IPS-20b (cell line): ENCODE results near the gene RAD23B.

Experiments used
- H3K27ac ChIP-seq: one replicate; pipeline ENCODE4 v1.5.1; 2013; ENCODE audit warnings: low read length
- H3K27me3 ChIP-seq: 2 replicates; pipeline ENCODE4 v1.6.1; 2013; ENCODE audit warnings: mild to moderate bottlenecking, low read length, inconsistent platforms; ENCODE audit not compliant: insufficient read depth
- H3K36me3 ChIP-seq: 2 replicates; pipeline ENCODE4 v1.6.1; 2013; ENCODE audit warnings: low read depth, mild to moderate bottlenecking, inconsistent platforms, low read length, moderate library complexity; ENCODE audit not compliant: insufficient read depth
- H3K4me1 ChIP-seq: 2 replicates; pipeline ENCODE4 v1.6.1; 2013; ENCODE audit warnings: mild to moderate bottlenecking, control low read depth, inconsistent platforms, low read length, moderate library complexity; ENCODE audit not compliant: insufficient read depth
- H3K4me3 ChIP-seq: 2 replicates; pipeline ENCODE4 v1.5.1; 2013; ENCODE audit warnings: mild to moderate bottlenecking, low read length, inconsistent platforms
- H3K9ac ChIP-seq: 2 replicates; pipeline ENCODE4 v1.6.1; 2013; ENCODE audit warnings: low read depth, mild to moderate bottlenecking, inconsistent platforms, low read length, moderate library complexity
- H3K9me3 ChIP-seq: 2 replicates; pipeline ENCODE4 v1.6.1; 2013; ENCODE audit warnings: mild to moderate bottlenecking, low read depth, low read length, inconsistent platforms; ENCODE audit not compliant: insufficient read depth

The RAD23B gene

GRCh38 chr9:107325842-107326241 lies 42.8 kb downstream of the RAD23B start:
- H3K36me3 ChIP-seq, result peaks cover 93% of the 10 kb centered on the region

GRCh38 chr9:107328510-107328909 lies 45.4 kb downstream of the RAD23B start:
- H3K4me3 ChIP-seq, result no peak overlapping the region
- no peak overlapping the region for H3K27ac ChIP-seq
- no peak overlapping the region for H3K9ac ChIP-seq
- no peaks in the 10 kb centered on the region for H3K4me1 ChIP-seq
- H3K9me3 ChIP-seq, result no peaks in the 10 kb centered on the region
- no peaks in the 10 kb centered on the region for H3K27me3 ChIP-seq
- H3K36me3 ChIP-seq, result peaks cover 95% of the 10 kb centered on the region

More at GRCh38 chr9:107325842-107326241, 42.8 kb downstream of the RAD23B start:
- H3K4me1 ChIP-seq, result no peaks in the 10 kb centered on the region
- H3K27ac ChIP-seq, result no peak overlapping the region
- no peak overlapping the region for H3K4me3 ChIP-seq
- H3K27me3 ChIP-seq, result no peaks in the 10 kb centered on the region
- no peak overlapping the region for H3K9ac ChIP-seq
- H3K9me3 ChIP-seq, result no peaks in the 10 kb centered on the region

GRCh38 chr9:107330420-107330819 lies 47.3 kb downstream of the RAD23B start:
- H3K9me3 ChIP-seq, result no peaks in the 10 kb centered on the region
- no peak overlapping the region for H3K4me3 ChIP-seq
- no peaks in the 10 kb centered on the region for H3K4me1 ChIP-seq
- H3K27me3 ChIP-seq, result no peaks in the 10 kb centered on the region
- H3K36me3 ChIP-seq, result peaks cover 94% of the 10 kb centered on the region
- H3K27ac ChIP-seq, result no peak overlapping the region
- no peak overlapping the region for H3K9ac ChIP-seq

GRCh38 chr9:107332883-107333282 lies 49.8 kb downstream of the RAD23B start:
- Histone ChIP-seq H3K4me1 (no peaks in the 10 kb centered on the region), H3K4me3 (no peak overlapping the region), H3K27ac (no peak overlapping the region), H3K36me3 (peaks cover 82% of the 10 kb centered on the region), H3K27me3 (no peaks in the 10 kb centered on the region), H3K9ac (no peak overlapping the region), H3K9me3 (no peaks in the 10 kb centered on the region)

- no peaks in the 10 kb centered on the region for H3K9me3 ChIP-seq
- peaks cover 78% of the 10 kb centered on the region for H3K36me3 ChIP-seq
- H3K4me3 ChIP-seq, result no peak overlapping the region
- no peak overlapping the region for H3K27ac ChIP-seq
- no peak overlapping the region for H3K9ac ChIP-seq
- no peaks in the 10 kb centered on the region for H3K27me3 ChIP-seq
- no peaks in the 10 kb centered on the region for H3K4me1 ChIP-seq
Observed at GRCh38 chr9:107333363-107333762, 50.3 kb downstream of the RAD23B start.

GRCh38 chr9:107334103-107334776 lies 51.2 kb downstream of the RAD23B start:
- H3K27me3 ChIP-seq, result no peaks in the 10 kb centered on the region
- no peaks in the 10 kb centered on the region for H3K9me3 ChIP-seq
- H3K27ac ChIP-seq, result no peak overlapping the region
- no peak overlapping the region for H3K9ac ChIP-seq
- H3K4me3 ChIP-seq, result no peak overlapping the region
- H3K36me3 ChIP-seq, result peaks cover 78% of the 10 kb centered on the region
- no peaks in the 10 kb centered on the region for H3K4me1 ChIP-seq

GRCh38 chr9:107335331-107335730 lies 52.3 kb downstream of the RAD23B start:
- Histone ChIP-seq H3K4me3 (no peak overlapping the region), H3K36me3 (peaks cover 69% of the 10 kb centered on the region), H3K9me3 (no peaks in the 10 kb centered on the region), H3K9ac (no peak overlapping the region), H3K27me3 (no peaks in the 10 kb centered on the region), H3K4me1 (no peaks in the 10 kb centered on the region), H3K27ac (no peak overlapping the region)

GRCh38 chr9:107336718-107337360 lies 53.8 kb downstream of the RAD23B start:
- no peak overlapping the region for H3K27ac ChIP-seq
- no peak overlapping the region for H3K9ac ChIP-seq
- no peaks in the 10 kb centered on the region for H3K9me3 ChIP-seq
- peaks cover 54% of the 10 kb centered on the region for H3K36me3 ChIP-seq
- H3K27me3 ChIP-seq, result no peaks in the 10 kb centered on the region
- H3K4me1 ChIP-seq, result no peaks in the 10 kb centered on the region
- no peak overlapping the region for H3K4me3 ChIP-seq

GRCh38 chr9:107337676-107338590 lies 54.9 kb downstream of the RAD23B start:
- no peaks in the 10 kb centered on the region for H3K9me3 ChIP-seq
- H3K9ac ChIP-seq, result no peak overlapping the region
- H3K27me3 ChIP-seq, result no peaks in the 10 kb centered on the region
- H3K4me1 ChIP-seq, result no peaks in the 10 kb centered on the region
- H3K36me3 ChIP-seq, result peaks cover 43% of the 10 kb centered on the region
- H3K27ac ChIP-seq, result no peak overlapping the region
- no peak overlapping the region for H3K4me3 ChIP-seq

GRCh38 chr9:107338911-107339659 lies 56.0 kb downstream of the RAD23B start:
- no peak overlapping the region for H3K27ac ChIP-seq
- peaks cover 32% of the 10 kb centered on the region for H3K36me3 ChIP-seq
- H3K4me3 ChIP-seq, result no peak overlapping the region
- H3K9me3 ChIP-seq, result no peaks in the 10 kb centered on the region
- no peaks in the 10 kb centered on the region for H3K4me1 ChIP-seq
- H3K9ac ChIP-seq, result no peak overlapping the region
- no peaks in the 10 kb centered on the region for H3K27me3 ChIP-seq

GRCh38 chr9:107340920-107341632 lies 58.0 kb downstream of the RAD23B start:
- no peak overlapping the region for H3K27ac ChIP-seq

More at GRCh38 chr9:107340920-107341632, 58.0 kb downstream of the RAD23B start:
- Histone ChIP-seq H3K27me3 (no peaks in the 10 kb centered on the region), H3K9ac (no peak overlapping the region), H3K9me3 (no peaks in the 10 kb centered on the region), H3K4me1 (no peaks in the 10 kb centered on the region), H3K4me3 (no peak overlapping the region), H3K36me3 (peaks cover 13% of the 10 kb centered on the region; the same call in 1 of the 2 replicates)
